ENCODE measurements around the gene MBD4.

Gene MBD4

DNA sequence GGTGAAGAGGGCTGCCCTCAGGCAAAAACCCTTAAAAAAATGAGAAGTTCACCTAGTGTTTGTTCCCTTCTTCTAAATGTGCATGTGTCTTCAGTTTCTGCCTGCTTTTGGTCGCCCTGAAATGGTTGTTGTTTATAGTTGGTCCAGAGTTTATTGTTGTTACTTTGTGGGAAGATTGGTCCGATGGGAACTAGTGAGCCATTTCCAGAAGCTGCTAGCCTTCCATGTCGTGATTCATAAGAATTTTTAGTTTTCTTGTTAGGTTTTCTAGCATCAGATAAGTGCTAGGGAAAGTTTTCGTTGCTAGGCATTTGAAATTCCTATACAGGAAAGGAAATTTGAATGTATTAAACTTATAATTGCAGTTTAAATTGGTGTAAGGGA is 34.0 kb upstream of the MBD4 start:
- peaks cover 43% of the 10 kb centered on the region for H3K36me3 Mint-ChIP-seq
- H3K27ac Mint-ChIP-seq: no peak overlapping the region
- H3K4me3 Mint-ChIP-seq: no peak overlapping the region
- H3K27me3 Mint-ChIP-seq: no peaks in the 10 kb centered on the region
- no peaks in the 10 kb centered on the region for H3K9me3 Mint-ChIP-seq
- H3K4me1 Mint-ChIP-seq: no peaks in the 10 kb centered on the region
- no peak for ATAC-seq

DNA sequence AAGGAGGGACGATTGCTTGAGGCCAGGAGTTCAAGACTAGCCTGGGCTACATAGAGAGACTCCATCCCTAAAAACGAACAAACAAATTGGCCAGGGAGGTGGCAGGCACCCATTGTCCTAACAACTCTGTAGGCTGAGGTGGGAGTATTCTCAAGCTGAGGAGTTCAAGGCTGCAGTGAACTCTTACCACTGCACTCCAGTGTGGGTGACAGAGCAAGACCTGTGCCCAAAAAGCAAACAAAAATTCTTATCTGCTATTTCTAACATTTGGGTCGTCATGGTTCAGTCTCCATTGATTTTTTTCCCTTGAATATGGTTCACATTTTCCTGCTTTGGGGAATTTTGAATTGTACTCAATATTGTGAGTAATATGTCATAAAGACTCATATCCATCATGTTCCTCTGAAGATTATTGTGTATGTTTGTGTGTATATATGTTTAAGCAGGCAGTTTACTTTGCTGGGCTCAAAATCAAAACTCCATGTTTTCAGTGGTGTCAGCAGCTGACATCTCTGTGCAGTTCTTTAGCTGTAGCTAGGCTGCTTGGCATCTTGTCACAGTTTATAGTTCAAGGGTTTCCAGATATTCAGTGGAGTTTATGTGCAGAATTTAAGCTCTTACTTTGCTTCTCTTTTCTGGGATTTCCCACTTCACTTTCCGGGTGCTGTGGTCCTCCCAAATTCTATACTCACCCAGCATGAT is 33.5 kb upstream of the MBD4 start:
- H3K36me3 Mint-ChIP-seq: peaks cover 43% of the 10 kb centered on the region
- ATAC-seq: no peak
- H3K27me3 Mint-ChIP-seq: no peaks in the 10 kb centered on the region
- H3K27ac Mint-ChIP-seq: no peak overlapping the region
- H3K4me3 Mint-ChIP-seq: no peak overlapping the region
- no peaks in the 10 kb centered on the region for H3K9me3 Mint-ChIP-seq
- no peaks in the 10 kb centered on the region for H3K4me1 Mint-ChIP-seq

DNA sequence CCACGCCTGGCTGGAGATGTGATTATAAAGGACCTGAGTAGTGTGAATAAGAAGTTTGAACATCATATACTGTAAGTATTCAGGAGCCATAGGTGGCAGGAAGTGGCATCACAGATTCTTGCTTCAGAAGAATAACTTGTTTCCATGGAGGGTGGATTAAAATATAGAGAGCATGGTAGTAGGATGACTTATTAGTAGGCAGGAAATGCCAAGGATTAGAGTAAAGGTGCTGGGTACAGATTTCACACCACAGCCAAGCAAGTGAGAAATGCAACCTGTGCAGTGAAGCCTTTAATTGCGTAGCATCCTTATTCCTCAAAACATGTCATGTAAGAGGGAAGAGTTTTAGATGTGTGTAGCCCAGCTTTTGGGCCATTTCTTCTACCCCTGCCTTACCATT is 31.1 kb upstream of the MBD4 start:
- Mint-ChIP-seq H3K27me3 (no peaks in the 10 kb centered on the region), H3K27ac (no peak overlapping the region), H3K4me1 (no peaks in the 10 kb centered on the region), H3K4me3 (no peak overlapping the region), H3K36me3 (peaks cover 29% of the 10 kb centered on the region), H3K9me3 (no peaks in the 10 kb centered on the region)
- no peak for ATAC-seq

DNA sequence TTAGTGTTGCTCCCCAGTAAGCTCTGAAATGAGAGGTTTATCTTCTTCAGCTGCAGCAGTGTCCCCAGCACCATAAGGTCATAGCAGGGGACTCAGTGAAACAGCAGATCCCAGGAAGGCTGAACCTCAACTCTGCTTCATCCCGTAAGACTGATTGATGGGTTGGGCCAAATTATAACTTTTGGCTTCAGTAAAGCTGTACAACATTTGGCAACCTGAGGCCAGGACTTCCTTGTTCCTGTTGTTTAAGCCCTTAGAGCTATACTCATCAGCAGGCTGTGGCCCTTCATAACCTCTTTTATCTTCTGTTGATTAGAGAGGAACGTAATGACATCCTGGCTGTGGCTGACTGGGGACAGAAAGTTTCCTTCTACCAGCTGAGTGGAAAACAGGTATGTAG is 29.3 kb upstream of the MBD4 start:
- no peaks in the 10 kb centered on the region for H3K9me3 Mint-ChIP-seq
- H3K27me3 Mint-ChIP-seq: no peaks in the 10 kb centered on the region
- no peak for ATAC-seq
- H3K4me1 Mint-ChIP-seq: no peaks in the 10 kb centered on the region
- no peak overlapping the region for H3K27ac Mint-ChIP-seq
- peaks cover 23% of the 10 kb centered on the region for H3K36me3 Mint-ChIP-seq
- no peak overlapping the region for H3K4me3 Mint-ChIP-seq

DNA sequence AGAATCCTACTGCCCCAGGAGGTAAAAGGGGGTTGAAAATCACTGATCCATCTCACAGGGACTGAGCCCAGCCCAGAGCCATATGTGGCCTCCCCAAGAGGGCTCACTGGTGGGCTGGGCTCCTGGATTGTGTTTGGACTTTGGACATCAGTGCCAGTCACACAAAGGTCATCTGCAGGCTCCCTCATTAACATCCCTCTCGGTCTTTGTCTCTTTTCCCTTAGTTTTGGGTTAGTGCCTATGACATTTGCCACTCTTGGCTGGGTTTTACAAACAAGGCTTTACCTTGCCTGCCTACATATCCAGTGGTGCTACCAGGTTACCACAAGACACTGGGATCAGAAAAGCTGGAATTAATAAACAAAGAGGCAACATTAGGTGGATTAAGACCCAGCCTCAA is 28.2 kb upstream of the MBD4 start:
- no peak for ATAC-seq
- no peak overlapping the region for H3K4me3 Mint-ChIP-seq
- no peaks in the 10 kb centered on the region for H3K4me1 Mint-ChIP-seq
- H3K27ac Mint-ChIP-seq: no peak overlapping the region
- H3K36me3 Mint-ChIP-seq: peaks cover 22% of the 10 kb centered on the region
- no peaks in the 10 kb centered on the region for H3K27me3 Mint-ChIP-seq
- no peaks in the 10 kb centered on the region for H3K9me3 Mint-ChIP-seq

DNA sequence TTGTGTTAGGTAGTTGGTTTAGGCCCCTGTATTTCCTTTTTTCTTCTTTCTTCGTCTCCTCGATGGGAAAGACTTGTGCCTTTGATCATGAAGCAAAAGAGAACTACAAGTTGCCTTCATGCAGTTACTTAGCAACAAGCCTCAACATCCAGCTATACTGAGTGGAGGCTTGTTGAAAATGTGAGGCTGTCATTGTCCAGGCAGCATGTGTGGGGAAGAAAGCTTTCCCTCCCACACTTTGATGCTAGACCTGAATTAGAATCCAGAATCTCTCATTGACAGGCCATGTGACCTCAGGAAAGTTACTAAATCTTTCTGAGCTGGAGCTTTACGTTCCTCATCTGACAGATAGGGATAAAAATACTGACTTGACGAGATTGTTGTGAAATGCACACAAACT is 24.0 kb upstream of the MBD4 start:
- no peak for ATAC-seq
- H3K27ac Mint-ChIP-seq: peak overlapping the region; percentile 8
- H3K36me3 Mint-ChIP-seq: peaks cover 25% of the 10 kb centered on the region
- H3K27me3 Mint-ChIP-seq: no peaks in the 10 kb centered on the region
- peaks cover 11% of the 10 kb centered on the region for H3K4me1 Mint-ChIP-seq
- H3K4me3 Mint-ChIP-seq: no peak overlapping the region
- H3K9me3 Mint-ChIP-seq: peaks cover 3% of the 10 kb centered on the region

DNA sequence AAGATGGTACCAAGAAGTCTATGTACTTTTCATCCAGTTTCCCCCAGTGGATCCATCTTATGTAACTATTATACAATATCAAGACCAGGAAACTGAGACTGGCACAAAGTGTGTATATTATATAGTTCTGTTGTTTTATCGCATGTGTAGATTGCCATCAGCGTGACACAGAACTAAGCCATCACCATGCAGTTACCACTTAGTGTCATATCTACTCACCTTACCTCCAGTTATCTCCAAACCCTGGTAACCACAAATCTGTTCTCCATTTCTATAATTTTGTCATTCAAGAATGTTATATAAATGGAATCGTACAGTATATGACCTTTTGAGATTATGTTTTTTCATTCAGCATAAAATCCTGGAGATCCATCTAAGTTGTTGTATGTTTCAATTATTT is 23.3 kb upstream of the MBD4 start:
- Mint-ChIP-seq H3K9me3 (peaks cover 3% of the 10 kb centered on the region), H3K4me1 (peaks cover 11% of the 10 kb centered on the region), H3K27me3 (no peaks in the 10 kb centered on the region), H3K27ac (no peak overlapping the region), H3K4me3 (no peak overlapping the region), H3K36me3 (peaks cover 25% of the 10 kb centered on the region)
- ATAC-seq: no peak

DNA sequence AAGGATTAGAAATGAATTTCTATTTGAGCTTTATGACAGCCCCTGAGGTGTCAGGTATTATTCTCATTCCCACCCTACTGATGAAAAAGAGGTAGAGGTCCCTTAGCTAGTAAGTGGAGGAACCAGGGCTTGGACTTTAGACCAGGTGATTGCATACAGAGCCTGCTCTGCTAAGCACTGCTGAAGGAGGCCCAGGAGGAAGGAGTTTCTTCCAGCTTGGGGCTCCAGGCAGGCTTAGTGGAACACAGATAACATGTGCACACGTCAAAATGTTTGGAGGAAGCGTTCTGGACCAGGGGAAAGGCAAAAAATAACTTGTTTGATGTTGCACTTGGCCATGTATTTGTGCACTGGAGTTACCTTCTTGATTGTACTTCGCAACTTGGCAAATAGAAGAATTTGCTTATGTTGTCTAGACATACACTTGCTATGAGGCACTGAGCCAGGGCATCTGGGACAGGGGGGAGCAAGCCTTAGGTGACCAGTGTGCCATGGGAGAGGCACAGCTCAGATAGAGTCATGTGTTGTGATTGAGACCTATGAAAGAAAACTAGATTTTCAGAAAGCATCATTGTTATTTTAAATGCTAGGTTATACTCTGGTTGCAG is 22.7 kb upstream of the MBD4 start:
- no peaks in the 10 kb centered on the region for H3K27me3 Mint-ChIP-seq
- ATAC-seq: no peak
- peaks cover 3% of the 10 kb centered on the region for H3K9me3 Mint-ChIP-seq
- H3K27ac Mint-ChIP-seq: no peak overlapping the region
- peaks cover 11% of the 10 kb centered on the region for H3K4me1 Mint-ChIP-seq
- H3K36me3 Mint-ChIP-seq: peaks cover 23% of the 10 kb centered on the region
- H3K4me3 Mint-ChIP-seq: no peak overlapping the region

DNA sequence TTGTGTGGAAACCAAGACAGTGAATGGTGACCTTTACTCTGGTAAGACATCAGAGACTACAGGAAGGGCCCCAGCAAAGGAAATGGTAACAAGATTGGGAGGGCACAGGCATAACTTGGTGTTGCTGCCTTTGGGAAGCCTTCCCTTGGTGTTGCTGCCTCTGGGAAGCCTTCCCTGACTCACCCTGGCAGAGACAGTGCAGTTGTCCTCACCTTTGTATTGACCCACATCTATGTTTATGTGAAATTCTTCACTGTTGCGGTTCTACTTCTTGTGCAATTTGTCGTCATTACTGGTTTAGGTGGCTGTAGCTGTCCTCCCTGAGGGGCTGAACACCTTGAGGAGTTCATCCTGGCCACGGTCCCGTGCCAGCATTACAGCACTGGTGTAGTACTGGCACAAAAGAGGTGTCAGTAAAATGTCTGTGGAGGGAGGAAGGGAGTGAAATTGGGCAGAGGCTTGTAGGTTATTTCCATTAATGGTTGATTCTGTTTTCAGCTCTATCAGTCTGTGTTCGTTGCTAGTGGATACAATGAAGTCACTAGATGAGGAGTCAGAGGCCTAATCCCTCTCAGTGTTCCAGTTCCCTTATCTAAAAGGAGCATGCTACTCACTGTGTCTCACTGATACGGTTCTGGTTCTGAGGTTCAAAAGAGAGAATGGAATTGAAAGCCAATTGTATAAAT is 21.9 kb upstream of the MBD4 start:
- Mint-ChIP-seq H3K27ac (no peak overlapping the region), H3K4me3 (no peak overlapping the region), H3K4me1 (peaks cover 11% of the 10 kb centered on the region), H3K27me3 (no peaks in the 10 kb centered on the region), H3K36me3 (peaks cover 21% of the 10 kb centered on the region), H3K9me3 (peaks cover 3% of the 10 kb centered on the region)
- ATAC-seq: no peak

DNA sequence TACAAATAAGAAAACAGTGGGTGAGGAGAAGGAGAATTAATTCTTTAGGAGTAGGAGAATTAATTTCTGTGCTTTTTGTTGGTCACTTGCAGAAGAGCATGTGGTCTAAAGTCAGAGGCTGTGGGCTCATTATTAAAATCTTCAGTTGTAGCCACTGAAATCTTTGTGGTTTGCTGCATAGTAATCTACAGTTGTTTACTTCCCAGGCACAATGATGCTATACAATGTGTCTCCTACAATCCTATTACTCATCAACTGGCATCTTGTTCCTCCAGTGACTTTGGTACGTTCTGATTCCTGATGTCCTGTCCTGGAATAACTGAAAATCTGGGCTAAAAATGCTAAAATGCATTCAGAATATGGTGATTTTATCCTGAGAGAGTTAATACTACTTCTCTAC is 21.3 kb upstream of the MBD4 start:
- Mint-ChIP-seq H3K27me3 (no peaks in the 10 kb centered on the region), H3K9me3 (peaks cover 3% of the 10 kb centered on the region), H3K27ac (no peak overlapping the region), H3K4me3 (no peak overlapping the region), H3K4me1 (peaks cover 11% of the 10 kb centered on the region), H3K36me3 (peaks cover 21% of the 10 kb centered on the region)
- ATAC-seq: no peak

DNA sequence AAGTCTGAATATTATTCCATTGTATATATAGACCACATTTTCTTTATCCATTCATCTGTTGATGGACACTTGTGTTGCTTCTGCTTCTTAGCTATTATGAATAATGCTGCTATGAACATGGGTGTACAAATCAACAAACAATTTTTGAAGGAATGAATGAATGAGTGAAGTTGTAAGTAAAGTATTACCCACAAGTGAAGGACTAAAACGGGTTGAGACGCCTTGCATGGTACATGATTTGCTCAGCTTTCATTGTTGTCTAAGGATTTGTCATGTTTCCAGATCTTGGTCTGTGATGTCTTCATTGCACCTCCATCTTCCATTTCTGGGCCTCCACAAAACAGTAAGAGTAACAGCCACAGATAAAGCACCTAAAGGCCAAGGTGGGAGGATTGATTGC is 20.8 kb upstream of the MBD4 start:
- Mint-ChIP-seq H3K36me3 (peaks cover 21% of the 10 kb centered on the region), H3K9me3 (peaks cover 3% of the 10 kb centered on the region), H3K27me3 (no peaks in the 10 kb centered on the region), H3K27ac (peak overlapping the region; percentile 22), H3K4me3 (no peak overlapping the region), H3K4me1 (peaks cover 11% of the 10 kb centered on the region)
- no peak for ATAC-seq

DNA sequence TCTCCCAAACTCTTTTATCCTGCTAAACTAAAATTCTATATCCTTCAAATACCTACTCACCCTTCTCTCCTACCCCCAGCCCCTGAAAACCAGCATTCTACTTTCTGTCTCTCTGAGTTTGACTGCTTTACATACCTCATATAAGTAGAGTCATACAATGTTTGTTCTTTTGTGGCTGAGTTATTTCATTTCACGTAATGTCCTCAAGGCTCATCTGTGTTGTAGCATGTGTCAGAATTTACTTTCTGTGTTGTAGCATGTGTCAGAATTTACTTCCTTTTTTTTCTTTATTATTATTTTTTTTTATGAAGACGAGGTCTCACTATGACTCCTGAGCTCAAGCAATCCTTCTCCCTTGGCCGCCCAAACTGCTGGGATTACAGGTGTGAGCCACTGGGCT is 20.4 kb upstream of the MBD4 start:
- H3K36me3 Mint-ChIP-seq: peaks cover 21% of the 10 kb centered on the region
- H3K4me3 Mint-ChIP-seq: no peak overlapping the region
- peaks cover 3% of the 10 kb centered on the region for H3K9me3 Mint-ChIP-seq
- no peaks in the 10 kb centered on the region for H3K27me3 Mint-ChIP-seq
- H3K4me1 Mint-ChIP-seq: peaks cover 11% of the 10 kb centered on the region
- peak; percentile 45 for ATAC-seq
- peak overlapping the region; percentile 22 for H3K27ac Mint-ChIP-seq

DNA sequence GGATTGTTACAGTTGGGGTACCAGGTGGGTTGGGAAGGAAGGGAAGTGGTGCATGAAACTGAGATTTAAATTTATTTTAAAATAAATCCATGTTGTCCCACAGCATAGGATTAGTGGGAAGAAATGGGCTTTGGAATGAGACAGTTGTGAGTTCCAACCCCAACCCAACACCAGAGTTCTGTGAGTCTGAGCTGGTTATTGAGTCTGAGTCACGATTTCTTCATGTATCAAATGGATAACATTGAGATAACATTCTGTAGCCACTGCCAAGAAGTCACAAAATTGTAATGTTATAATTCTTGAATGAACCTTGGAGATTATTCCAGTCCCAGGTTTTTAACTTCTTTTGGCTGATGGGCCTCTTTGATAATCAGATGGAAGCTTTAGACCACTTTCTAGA is 14.0 kb upstream of the MBD4 start:
- no peaks in the 10 kb centered on the region for H3K27me3 Mint-ChIP-seq
- no peak overlapping the region for H3K4me3 Mint-ChIP-seq
- H3K4me1 Mint-ChIP-seq: no peaks in the 10 kb centered on the region
- no peak for ATAC-seq
- no peak overlapping the region for H3K27ac Mint-ChIP-seq
- H3K36me3 Mint-ChIP-seq: peaks cover 25% of the 10 kb centered on the region
- H3K9me3 Mint-ChIP-seq: no peaks in the 10 kb centered on the region

DNA sequence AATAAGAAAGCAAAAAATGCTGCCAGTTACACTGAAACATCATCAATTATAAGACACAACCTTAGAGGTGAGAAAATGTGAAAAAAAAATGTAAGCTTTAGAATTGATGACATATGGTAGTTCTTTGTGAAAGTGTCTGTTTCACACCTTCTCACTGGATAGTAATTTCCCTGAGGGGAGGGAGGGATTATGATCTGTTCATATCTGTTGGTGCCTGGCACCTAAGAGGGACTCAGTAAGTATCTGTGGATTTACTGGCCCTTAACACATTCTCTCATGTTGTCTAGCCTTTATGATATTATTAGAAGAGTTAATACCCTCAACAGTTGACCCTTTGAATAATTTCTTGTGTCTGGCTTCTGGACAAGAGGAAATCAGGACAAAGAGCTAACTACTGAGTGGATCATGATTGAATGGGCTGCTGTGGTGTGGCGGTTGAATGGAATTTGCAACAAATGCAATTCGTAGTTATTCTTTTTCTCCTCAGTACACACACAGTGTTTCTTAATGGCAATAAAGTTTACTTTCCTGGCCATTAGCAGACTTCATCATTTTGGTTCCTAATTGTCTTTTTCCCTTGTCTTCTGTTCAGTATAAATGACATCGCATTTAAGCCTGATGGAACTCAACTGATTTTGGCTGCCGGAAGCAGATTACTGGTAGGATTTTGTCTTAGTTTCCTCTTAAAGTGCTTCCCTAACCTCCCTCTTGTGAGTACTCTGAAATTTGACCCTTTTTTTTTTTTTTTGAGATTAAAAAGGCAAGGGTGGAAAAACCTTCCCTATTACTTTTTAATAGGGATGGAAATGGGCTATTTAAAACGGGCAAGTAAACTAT is 9.7 kb upstream of the MBD4 start:
- Mint-ChIP-seq H3K9me3 (no peaks in the 10 kb centered on the region), H3K4me3 (no peak overlapping the region), H3K27ac (no peak overlapping the region), H3K4me1 (no peaks in the 10 kb centered on the region), H3K27me3 (no peaks in the 10 kb centered on the region), H3K36me3 (peaks cover 19% of the 10 kb centered on the region)
- no peak for ATAC-seq

DNA sequence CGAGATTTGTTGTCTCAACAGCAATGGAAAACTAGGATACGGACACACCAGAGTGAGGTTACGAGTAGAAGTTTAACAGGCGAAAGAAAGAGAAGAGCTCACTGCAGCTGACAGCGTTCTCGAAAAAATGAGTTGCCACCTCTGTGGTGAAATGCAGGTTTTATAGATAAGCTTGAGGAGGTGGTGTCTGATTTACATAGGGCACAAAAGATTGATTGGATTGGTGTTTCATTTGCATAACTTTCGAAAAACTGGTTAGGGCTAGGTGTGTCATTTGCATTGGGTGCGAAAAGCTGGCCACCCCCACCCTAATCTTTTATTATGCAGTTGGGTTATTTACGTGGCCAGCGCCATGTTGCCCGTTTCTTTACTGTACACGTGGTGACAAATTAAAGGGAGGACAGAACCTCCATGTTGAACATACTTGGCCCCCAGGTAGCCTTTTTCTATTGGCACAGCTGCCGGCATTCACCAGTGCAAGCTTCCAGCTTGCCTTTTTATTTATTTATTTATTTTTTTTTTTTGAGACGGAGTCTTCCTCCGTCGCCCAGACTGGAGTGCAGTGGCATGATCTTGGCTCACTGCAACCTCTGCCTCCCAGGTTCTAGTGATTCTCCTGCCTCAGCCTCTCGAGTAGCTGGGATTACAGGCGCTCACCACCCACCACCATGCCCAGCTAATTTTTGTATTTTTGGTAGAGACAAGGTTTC is 8.6 kb upstream of the MBD4 start:
- no peaks in the 10 kb centered on the region for H3K27me3 Mint-ChIP-seq
- no peaks in the 10 kb centered on the region for H3K9me3 Mint-ChIP-seq
- no peaks in the 10 kb centered on the region for H3K4me1 Mint-ChIP-seq
- H3K36me3 Mint-ChIP-seq: peaks cover 16% of the 10 kb centered on the region
- H3K4me3 Mint-ChIP-seq: no peak overlapping the region
- ATAC-seq: no peak
- H3K27ac Mint-ChIP-seq: no peak overlapping the region

All from stimulated activated memory B cell treated with anti-CD40 and anti-IgM and Interleukin-4, amounts not matched to agents 10 μg/mL and 1 μg/mL and 100 μg/mL, for 72 hours (primary cell).